Activated CD4-positive, alpha-beta memory T cell treated with anti-CD3 and anti-CD28 coated beads for 36 hours (primary cell): ENCODE results near the gene ZNF800. TPM values are rescaled to one million over a fixed set of nuclear protein-coding genes. Genes with fewer than 3 reads are reported as not detected.
A peak's percentile ranks its signal among the peaks of the same experiment; 100 is the strongest.
"Not testable (repeated sequence)": the region's sequence is repeated elsewhere in the genome, so short reads cannot be mapped to it uniquely, and the experiment has no call there.

ENCODE experiments used
- CTCF ChIA-PET: fragments of 350-600 bp; sonication (Branson Sonifier 250); formaldehyde crosslinking; loops from one replicate; lab custom pipeline; 2021; ENCODE audit warnings: antibody characterized with exemption, inconsistent platforms; lab: Charles Lee
- POLR2A ChIA-PET: fragments of 350-600 bp; sonication (Branson Sonifier 250); formaldehyde crosslinking; loops from one replicate; lab custom pipeline; 2021; ENCODE audit warnings: antibody characterized with exemption; lab: Charles Lee
- DNase-seq: peaks from one replicate; pipeline ENCODE4 v3.0.0-alpha.2; 2020
- H3K27ac Mint-ChIP-seq: one replicate; pipeline ENCODE4 v1.8.0; 2021; ENCODE audit warnings: mixed read lengths
- H3K27me3 Mint-ChIP-seq: one replicate; pipeline ENCODE4 v1.8.0; 2021; ENCODE audit warnings: mixed read lengths
- H3K36me3 Mint-ChIP-seq: one replicate; pipeline ENCODE4 v1.8.0; 2021; ENCODE audit warnings: mixed read lengths
- H3K4me1 Mint-ChIP-seq: one replicate; pipeline ENCODE4 v1.8.0; 2021; ENCODE audit warnings: low read depth, mixed read lengths
- H3K4me3 Mint-ChIP-seq: one replicate; pipeline ENCODE4 v1.8.0; 2021; ENCODE audit warnings: mild to moderate bottlenecking, mixed read lengths
- H3K9me3 Mint-ChIP-seq: one replicate; pipeline ENCODE4 v1.8.0; 2021; ENCODE audit warnings: mixed read lengths
- intact Hi-C: fragments of 100-400 bp; cut with micrococcal nuclease; formaldehyde crosslinking; loops from one replicate; pipeline ENCODE4 v1.15.1; 2023
- total RNA-seq, 2 experiments: library from RNA; stranded (reverse); gene quantifications; one replicate each; pipeline ENCODE4 v1.2.3, GENCODE V29; 2021

ZNF800 gene, protein sequence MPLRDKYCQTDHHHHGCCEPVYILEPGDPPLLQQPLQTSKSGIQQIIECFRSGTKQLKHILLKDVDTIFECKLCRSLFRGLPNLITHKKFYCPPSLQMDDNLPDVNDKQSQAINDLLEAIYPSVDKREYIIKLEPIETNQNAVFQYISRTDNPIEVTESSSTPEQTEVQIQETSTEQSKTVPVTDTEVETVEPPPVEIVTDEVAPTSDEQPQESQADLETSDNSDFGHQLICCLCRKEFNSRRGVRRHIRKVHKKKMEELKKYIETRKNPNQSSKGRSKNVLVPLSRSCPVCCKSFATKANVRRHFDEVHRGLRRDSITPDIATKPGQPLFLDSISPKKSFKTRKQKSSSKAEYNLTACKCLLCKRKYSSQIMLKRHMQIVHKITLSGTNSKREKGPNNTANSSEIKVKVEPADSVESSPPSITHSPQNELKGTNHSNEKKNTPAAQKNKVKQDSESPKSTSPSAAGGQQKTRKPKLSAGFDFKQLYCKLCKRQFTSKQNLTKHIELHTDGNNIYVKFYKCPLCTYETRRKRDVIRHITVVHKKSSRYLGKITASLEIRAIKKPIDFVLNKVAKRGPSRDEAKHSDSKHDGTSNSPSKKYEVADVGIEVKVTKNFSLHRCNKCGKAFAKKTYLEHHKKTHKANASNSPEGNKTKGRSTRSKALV
- 10 to 100 TPM; 24.9 to 29.2 TPM for total RNA-seq

DNA sequence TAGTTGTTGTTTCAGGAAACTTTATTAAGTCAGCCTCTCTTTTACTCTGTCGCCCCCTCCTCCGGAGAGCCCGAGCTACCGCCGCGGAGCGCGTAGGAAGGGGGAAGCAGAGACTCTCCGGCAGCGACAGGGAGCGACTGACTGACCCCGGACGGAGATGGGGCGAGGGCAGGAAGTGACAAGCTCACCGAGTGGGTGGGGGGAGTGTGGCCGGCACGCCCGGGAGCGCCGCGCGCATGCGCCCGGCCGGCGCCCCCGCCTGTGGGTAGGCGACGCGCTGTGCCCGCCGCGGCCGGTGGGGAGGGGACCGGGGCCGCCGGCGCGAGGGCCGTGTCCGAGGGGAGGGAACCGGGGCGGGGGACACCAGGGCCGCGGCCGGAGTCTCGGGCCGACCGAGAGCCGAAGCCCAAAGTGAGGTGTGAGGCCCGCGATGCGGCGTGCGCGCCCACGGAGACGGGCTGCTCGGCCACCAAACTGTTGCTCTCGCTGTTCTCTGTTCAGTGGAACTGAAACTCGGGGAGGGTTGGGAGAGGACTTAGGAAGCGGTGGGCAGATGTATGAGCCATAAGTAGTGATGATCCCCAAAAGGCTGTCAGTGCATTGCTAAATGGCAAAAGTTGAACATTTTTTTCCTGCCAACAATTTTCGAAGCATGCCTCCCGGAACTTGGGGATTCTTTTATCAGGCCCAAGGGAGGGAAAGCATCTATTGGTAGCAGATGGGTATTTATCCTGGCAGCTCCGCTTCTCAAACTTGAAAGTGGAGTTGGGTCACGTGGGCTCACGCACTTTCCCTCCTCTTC is at the start of gene ZNF800:
ZNF800 (minus strand) TSS at position 143 of the 802 bp plus-strand sequence. CDS start 1,151 bp downstream, outside the sequence.
- intact Hi-C loops: loop anchor here (1.0 to 10.0 kb wide), 7 partner anchors 12 to 462 kb away; partner anchors contain the start of genes ARF5, GRM8 and SND1
- Mint-ChIP-seq H3K36me3 (peaks cover 29% of the 10 kb centered on the region), H3K9me3 (peaks cover 5% of the 10 kb centered on the region), H3K27ac (peak within 1 kb of the TSS; percentile 94), H3K4me3 (peak within 1 kb of the TSS; percentile 92), H3K4me1 (peaks cover 59% of the 10 kb centered on the region), H3K27me3 (no peaks in the 10 kb centered on the region)
- POLR2A ChIA-PET: interaction anchor here (0.6 to 2.8 kb wide), 13 partner anchors 9 to 196 kb away, joined by 3 to 17 read pairs (median 6); partner anchors contain the start of genes ARF5 and GCC1
- DNase-seq: peak; percentile 93
- CTCF ChIA-PET: interaction anchor here (0.6 to 3.4 kb wide), 5 partner anchors 10 to 55 kb away, joined by 3 to 29 read pairs (median 3); no protein-coding TSS in a partner anchor

DNA sequence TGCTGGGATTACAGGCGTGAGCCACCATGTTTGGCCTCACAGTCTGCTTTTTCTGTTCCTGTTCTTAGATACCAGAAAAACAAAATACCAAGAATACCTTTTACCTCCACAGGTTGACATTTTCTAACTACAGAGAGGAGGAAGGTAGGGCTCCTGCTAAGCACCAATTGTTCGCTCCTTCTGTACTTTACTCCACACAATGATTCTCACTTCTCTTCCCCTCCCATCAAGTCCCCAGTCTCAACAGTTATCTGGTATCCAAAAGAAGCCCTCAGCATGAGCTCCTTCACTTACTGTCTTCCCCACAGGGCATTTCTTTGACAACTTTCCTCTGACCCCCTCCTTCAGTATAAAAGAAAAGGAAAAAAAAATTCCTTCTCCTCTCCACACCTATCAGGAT is 47.7 kb upstream of the ZNF800 start:
- Mint-ChIP-seq H3K27ac (no peak overlapping the region), H3K4me3 (no peak overlapping the region), H3K36me3 (no peaks in the 10 kb centered on the region), H3K4me1 (no peaks in the 10 kb centered on the region), H3K9me3 (no peaks in the 10 kb centered on the region), H3K27me3 (no peaks in the 10 kb centered on the region)
- POLR2A ChIA-PET: no interaction called here
- DNase-seq: no peak
- CTCF ChIA-PET: no interaction called here
- intact Hi-C loops: no loop called here

DNA sequence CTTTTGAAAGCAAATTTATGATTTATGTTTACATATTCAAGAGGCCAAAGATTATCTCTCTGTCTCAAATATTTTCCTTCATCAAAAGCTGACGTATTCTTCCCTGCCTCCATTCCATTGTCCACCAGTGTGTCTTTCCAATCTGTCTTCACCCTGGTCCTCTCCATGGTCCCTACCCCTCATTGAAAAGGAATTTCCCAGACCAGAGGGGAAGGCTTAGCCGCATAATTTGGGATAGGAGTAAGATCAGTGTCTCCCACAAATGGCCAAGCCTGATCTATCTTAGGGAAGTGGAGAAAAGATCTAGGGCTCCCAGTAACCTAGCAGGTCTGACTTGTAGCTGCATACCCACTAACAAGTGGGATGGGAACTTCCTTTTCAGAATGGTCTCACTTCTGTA is 46.3 kb upstream of the ZNF800 start:
- Mint-ChIP-seq H3K27me3 (no peaks in the 10 kb centered on the region), H3K9me3 (no peaks in the 10 kb centered on the region), H3K4me3 (no peak overlapping the region), H3K27ac (no peak overlapping the region), H3K36me3 (no peaks in the 10 kb centered on the region), H3K4me1 (no peaks in the 10 kb centered on the region)
- ChIA-PET POLR2A (no interaction called here), CTCF (interaction anchor here (1.5 kb wide), 1 partner anchor 9 kb away, joined by 4 read pairs; no protein-coding TSS in a partner anchor)
- no peak for DNase-seq
- intact Hi-C loops: no loop called here

DNA sequence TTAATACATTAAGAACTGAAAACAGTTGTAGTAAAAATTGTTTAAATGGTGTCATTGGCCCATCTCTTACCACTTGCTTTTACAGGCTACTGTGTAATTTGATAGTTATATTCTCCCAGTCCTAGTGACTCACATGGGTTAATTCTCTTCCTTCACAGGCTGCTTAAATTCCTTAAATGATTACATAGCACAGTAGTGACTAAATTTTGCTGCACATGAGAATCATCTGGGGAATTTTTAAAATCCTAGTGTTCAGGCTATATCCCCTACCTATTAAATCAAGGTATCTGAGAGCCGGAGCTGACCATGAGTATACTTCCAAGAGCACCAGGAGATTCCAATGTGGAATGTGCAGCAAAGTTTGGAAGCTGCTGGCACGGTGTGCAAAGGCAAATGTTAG is 45.3 kb upstream of the ZNF800 start:
- ChIA-PET POLR2A (no interaction called here), CTCF (interaction anchor here (0.7 to 1.5 kb wide), 2 partner anchors 10 to 348 kb away, joined by 3 to 4 read pairs; no protein-coding TSS in a partner anchor)
- H3K27ac Mint-ChIP-seq: no peak overlapping the region
- no peaks in the 10 kb centered on the region for H3K9me3 Mint-ChIP-seq
- H3K4me1 Mint-ChIP-seq: no peaks in the 10 kb centered on the region
- intact Hi-C loops: no loop called here
- H3K4me3 Mint-ChIP-seq: no peak overlapping the region
- no peaks in the 10 kb centered on the region for H3K27me3 Mint-ChIP-seq
- DNase-seq: no peak
- no peaks in the 10 kb centered on the region for H3K36me3 Mint-ChIP-seq

DNA sequence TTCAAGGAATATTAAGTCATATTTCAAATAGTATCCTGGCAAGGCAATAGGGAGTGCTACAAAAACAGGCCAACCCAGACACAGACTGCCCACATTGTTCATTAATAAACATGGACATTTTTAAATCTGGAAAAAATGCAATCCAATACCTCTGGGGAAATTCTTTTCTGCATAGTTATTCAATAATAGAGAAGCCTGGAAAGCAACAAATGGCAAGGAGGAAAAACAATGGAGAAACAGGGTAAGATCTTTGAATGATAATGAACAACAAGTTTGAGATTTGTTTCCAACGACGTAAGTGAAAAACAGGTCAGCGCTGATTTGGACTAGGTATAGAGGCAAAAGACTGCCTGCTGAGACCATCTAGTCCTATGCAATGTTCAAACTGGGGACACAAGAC is 44.7 kb upstream of the ZNF800 start:
- DNase-seq: no peak
- Mint-ChIP-seq H3K4me1 (no peaks in the 10 kb centered on the region), H3K27me3 (no peaks in the 10 kb centered on the region), H3K4me3 (no peak overlapping the region), H3K36me3 (no peaks in the 10 kb centered on the region), H3K27ac (no peak overlapping the region), H3K9me3 (no peaks in the 10 kb centered on the region)
- intact Hi-C loops: no loop called here
- CTCF ChIA-PET: interaction anchor here (0.7 kb wide), 1 partner anchor 349 kb away, joined by 3 read pairs; no protein-coding TSS in a partner anchor
- POLR2A ChIA-PET: no interaction called here

DNA sequence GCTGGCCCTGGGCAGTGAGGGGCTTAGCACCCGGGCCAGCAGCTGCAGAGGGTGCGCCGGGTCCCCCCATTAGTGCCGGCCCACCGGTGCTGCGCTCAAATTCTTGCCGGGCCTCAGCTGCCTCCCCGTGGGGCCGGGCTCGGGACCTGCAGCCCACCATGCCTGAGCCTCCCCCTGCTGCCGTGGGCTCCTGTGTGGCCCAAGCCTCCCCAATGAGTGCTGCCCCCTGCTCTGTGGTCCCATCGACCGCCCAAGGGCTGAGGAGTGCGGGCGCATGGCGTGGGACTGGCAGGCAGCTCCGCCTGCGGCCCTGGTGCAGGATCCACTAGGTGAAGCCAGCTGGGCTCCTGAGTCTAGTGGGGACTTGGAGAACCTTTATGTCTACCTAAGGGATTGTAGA is 36.8 kb upstream of the ZNF800 start:
- H3K27ac Mint-ChIP-seq, H3K9me3 Mint-ChIP-seq, POLR2A ChIA-PET, DNase-seq, H3K36me3 Mint-ChIP-seq, H3K4me1 Mint-ChIP-seq, intact Hi-C loops, H3K27me3 Mint-ChIP-seq, H3K4me3 Mint-ChIP-seq: not testable (repeated sequence)
- CTCF ChIA-PET: interaction anchor here (1.3 kb wide), 1 partner anchor 18 kb away, joined by 5 read pairs; no protein-coding TSS in a partner anchor

- intact Hi-C loops: no loop called here
- peaks cover 3% of the 10 kb centered on the region for H3K9me3 Mint-ChIP-seq
- no peak overlapping the region for H3K4me3 Mint-ChIP-seq
- CTCF ChIA-PET: no interaction called here
- POLR2A ChIA-PET: no interaction called here
- H3K36me3 Mint-ChIP-seq: no peaks in the 10 kb centered on the region
- no peak for DNase-seq
- no peak overlapping the region for H3K27ac Mint-ChIP-seq
- H3K4me1 Mint-ChIP-seq: peaks cover 16% of the 10 kb centered on the region
- H3K27me3 Mint-ChIP-seq: no peaks in the 10 kb centered on the region
Observed at GRCh38 chr7:127419196-127419595, 26.7 kb upstream of the ZNF800 start.

DNA sequence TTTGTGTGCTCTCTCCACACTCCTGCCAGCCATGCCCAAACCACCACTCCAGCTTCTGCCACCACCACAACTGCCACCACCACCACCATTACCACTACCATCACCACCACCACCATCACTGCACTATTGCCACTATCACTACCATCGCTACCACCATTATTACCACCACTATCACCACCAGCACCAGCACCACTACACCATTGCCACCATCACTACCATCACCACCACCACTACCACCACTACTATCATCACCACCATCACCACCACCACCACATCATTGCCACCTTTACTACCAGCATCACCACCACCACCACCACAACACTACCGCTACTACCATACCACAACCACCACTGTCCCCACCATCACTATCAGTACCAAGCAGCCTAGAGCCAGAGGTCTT is 26.0 kb upstream of the ZNF800 start:
- ChIA-PET POLR2A (no interaction called here), CTCF (no interaction called here)
- no peaks in the 10 kb centered on the region for H3K36me3 Mint-ChIP-seq
- H3K9me3 Mint-ChIP-seq: peaks cover 3% of the 10 kb centered on the region
- H3K4me1 Mint-ChIP-seq: peaks cover 23% of the 10 kb centered on the region
- H3K27me3 Mint-ChIP-seq: no peaks in the 10 kb centered on the region
- no peak overlapping the region for H3K4me3 Mint-ChIP-seq
- no peak for DNase-seq
- H3K27ac Mint-ChIP-seq: no peak overlapping the region
- intact Hi-C loops: no loop called here

DNA sequence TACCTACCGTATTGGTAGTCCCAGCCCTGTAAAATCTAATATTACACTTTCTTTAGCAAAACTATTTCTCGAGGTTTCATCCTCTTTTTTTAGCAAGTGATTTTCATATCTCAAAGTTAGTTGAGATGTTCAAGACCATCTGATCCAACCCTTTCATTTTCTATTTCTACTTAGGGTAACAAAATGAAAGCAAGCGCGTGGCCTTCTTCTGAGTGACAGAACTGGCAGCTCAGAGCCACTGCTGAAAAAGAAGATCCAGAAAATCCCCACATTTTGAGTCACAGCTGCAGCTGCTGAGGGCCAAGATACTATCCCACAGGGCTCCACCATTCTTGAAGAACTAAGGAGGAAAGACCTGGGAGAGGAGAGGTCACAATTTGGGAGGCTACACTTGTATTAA is 24.8 kb upstream of the ZNF800 start:
- no peaks in the 10 kb centered on the region for H3K9me3 Mint-ChIP-seq
- CTCF ChIA-PET: no interaction called here
- no peaks in the 10 kb centered on the region for H3K36me3 Mint-ChIP-seq
- H3K4me1 Mint-ChIP-seq: peaks cover 29% of the 10 kb centered on the region
- DNase-seq: no peak
- H3K27ac Mint-ChIP-seq: no peak overlapping the region
- no peak overlapping the region for H3K4me3 Mint-ChIP-seq
- POLR2A ChIA-PET: no interaction called here
- intact Hi-C loops: no loop called here
- H3K27me3 Mint-ChIP-seq: no peaks in the 10 kb centered on the region

DNA sequence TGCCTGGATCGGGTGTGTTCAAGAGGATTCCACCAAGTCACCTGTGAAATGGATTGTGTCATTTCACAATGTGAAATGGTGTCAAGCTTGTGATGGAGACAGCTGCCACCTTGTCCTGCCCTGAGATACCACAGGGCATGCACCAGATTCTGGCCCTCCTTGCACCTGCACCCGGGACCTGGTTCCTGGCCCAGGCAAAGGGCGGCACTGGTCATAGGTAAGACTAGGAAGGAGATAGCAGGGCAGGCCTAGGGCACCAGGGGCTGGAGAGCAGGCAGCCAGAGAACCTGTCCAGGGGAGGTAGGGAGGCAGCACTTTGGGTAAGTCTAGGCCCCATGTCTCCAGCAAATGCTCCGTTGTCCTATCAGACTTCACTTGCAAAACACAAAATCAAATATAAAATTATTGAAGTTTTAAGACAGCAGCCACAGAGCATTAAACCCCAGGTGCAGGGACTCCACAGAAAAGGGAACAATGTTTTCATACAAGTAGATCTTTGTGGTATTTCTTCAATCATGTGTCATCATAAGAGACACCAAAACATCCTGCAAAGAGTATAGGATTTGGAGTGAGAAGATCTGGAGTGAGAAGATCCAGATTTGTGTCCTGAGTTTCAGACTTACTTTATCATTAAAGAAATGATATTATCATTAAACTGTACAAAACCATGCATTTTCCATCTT is 22.7 kb upstream of the ZNF800 start:
- ChIA-PET POLR2A (no interaction called here), CTCF (interaction anchor here (1.7 kb wide), 1 partner anchor 67 kb away, joined by 6 read pairs; no protein-coding TSS in a partner anchor)
- Mint-ChIP-seq H3K36me3 (no peaks in the 10 kb centered on the region), H3K27me3 (no peaks in the 10 kb centered on the region), H3K9me3 (no peaks in the 10 kb centered on the region), H3K4me1 (peaks cover 29% of the 10 kb centered on the region), H3K4me3 (no peak overlapping the region), H3K27ac (no peak overlapping the region)
- intact Hi-C loops: loop anchor here (2.0 kb wide), 1 partner anchor 22 kb away; the partner anchor contains the start of gene ZNF800
- no peak for DNase-seq

- ChIA-PET POLR2A (no interaction called here), CTCF (interaction anchor here (1.7 kb wide), 1 partner anchor 66 kb away, joined by 6 read pairs; no protein-coding TSS in a partner anchor)
- intact Hi-C loops: loop anchor here (1.0 to 2.0 kb wide), 2 partner anchors 21 to 39 kb away; partner anchors contain the start of gene ZNF800
- Mint-ChIP-seq H3K27me3 (no peaks in the 10 kb centered on the region), H3K4me3 (no peak overlapping the region), H3K36me3 (no peaks in the 10 kb centered on the region), H3K4me1 (peaks cover 35% of the 10 kb centered on the region), H3K9me3 (no peaks in the 10 kb centered on the region), H3K27ac (no peak overlapping the region)
- no peak for DNase-seq
Observed at GRCh38 chr7:127413962-127414361, 21.5 kb upstream of the ZNF800 start.
